HCT116 (cell line): ENCODE data around the gene AGAP2.

Source experiments
- EZH2 ChIP-seq: fragments of 200-600 bp; sonication (generic); IDR thresholded peaks from 2 replicates; pipeline ENCODE4 v1.6.1; 2017; ENCODE audit warnings: antibody characterized with exemption, mixed run types
- TF ChIP-seq, protein P1 (sequence below): IDR thresholded peaks from 2 replicates; pipeline ENCODE4 v1.6.1; 2012; ENCODE audit warnings: low read depth

DNA sequence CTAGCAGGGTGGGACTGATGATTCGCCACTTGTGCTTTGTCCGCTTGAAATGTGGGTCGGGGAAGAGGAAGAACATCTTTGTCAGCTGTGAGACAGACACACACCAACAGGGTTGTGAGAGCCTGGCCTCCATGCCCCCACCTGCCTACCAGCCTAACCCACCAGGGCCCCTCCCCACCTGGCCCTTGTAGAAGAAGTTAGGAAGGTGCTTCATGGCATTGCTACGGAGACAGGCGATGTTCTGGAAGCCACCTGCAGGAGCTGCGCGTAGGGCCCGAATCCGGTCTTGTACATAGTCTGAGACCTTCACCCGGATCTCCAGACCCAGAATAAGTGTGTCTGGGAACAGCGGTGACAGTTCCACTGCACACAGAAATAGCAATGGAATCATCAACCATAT lies 31.1 kb upstream of the AGAP2 start:
- TF ChIP-seq, protein P1, sequence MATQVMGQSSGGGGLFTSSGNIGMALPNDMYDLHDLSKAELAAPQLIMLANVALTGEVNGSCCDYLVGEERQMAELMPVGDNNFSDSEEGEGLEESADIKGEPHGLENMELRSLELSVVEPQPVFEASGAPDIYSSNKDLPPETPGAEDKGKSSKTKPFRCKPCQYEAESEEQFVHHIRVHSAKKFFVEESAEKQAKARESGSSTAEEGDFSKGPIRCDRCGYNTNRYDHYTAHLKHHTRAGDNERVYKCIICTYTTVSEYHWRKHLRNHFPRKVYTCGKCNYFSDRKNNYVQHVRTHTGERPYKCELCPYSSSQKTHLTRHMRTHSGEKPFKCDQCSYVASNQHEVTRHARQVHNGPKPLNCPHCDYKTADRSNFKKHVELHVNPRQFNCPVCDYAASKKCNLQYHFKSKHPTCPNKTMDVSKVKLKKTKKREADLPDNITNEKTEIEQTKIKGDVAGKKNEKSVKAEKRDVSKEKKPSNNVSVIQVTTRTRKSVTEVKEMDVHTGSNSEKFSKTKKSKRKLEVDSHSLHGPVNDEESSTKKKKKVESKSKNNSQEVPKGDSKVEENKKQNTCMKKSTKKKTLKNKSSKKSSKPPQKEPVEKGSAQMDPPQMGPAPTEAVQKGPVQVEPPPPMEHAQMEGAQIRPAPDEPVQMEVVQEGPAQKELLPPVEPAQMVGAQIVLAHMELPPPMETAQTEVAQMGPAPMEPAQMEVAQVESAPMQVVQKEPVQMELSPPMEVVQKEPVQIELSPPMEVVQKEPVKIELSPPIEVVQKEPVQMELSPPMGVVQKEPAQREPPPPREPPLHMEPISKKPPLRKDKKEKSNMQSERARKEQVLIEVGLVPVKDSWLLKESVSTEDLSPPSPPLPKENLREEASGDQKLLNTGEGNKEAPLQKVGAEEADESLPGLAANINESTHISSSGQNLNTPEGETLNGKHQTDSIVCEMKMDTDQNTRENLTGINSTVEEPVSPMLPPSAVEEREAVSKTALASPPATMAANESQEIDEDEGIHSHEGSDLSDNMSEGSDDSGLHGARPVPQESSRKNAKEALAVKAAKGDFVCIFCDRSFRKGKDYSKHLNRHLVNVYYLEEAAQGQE, result no peak
- TF ChIP-seq EZH2, result no peak
